HCT116 (cell line): ENCODE results near the gene TSPAN14. TPM values are rescaled to one million over a fixed set of nuclear protein-coding genes. Genes with fewer than 3 reads are reported as not detected.

Source experiments
- ATAC-seq: fragments of 200-7000 bp; cut with Tn5 transposase; 2 replicates; pipeline ENCODE4 v1.9.1; 2020; ENCODE audit warnings: mild to moderate bottlenecking, moderate library complexity
- BruUV-seq: library from RNA; stranded (reverse); fragments of 400-500 nt; replicated peaks from 2 replicates; lab custom pipeline; 2021; lab: Mats Ljungman, UMichigan
- CTCF ChIA-PET: fragments of 300-600 bp; sonication (Branson Sonifier 250); formaldehyde crosslinking; loops from one replicate; lab custom pipeline; 2021; ENCODE audit warnings: antibody characterized with exemption; lab: Charles Lee
- POLR2A ChIA-PET: fragments of 300-600, 350-600 bp; sonication (Branson Sonifier 250); formaldehyde crosslinking; loops from one replicate; lab custom pipeline; 2021; ENCODE audit warnings: antibody characterized with exemption; lab: Charles Lee
- RAD21 ChIA-PET, 2 experiments: fragments of 300-600 bp; sonication (Branson Sonifier 250); formaldehyde crosslinking; loops; one replicate each; lab custom pipeline; 2023; ENCODE audit warnings: low total read pairs in 2 of 2; ENCODE audit not compliant: uncharacterized antibody in 2 of 2, unreplicated experiment in 2 of 2, low non-redundant PET in 1 of 2; lab: Charles Lee
- DNase-seq: peaks from one replicate; pipeline ENCODE4 v3.0.0-alpha.2; 2010; ENCODE audit warnings: low read depth, low spot score
- H2AFZ ChIP-seq: fragments of 200-600 bp; shearing (Covaris generic), sonication (generic); 2 replicates; pipeline ENCODE4 v1.6.1; 2017; ENCODE audit warnings: low read depth, mixed run types, mixed read lengths, antibody characterized with exemption, low read length; ENCODE audit not compliant: poor library complexity, severe bottlenecking
- H3K27ac ChIP-seq: 2 replicates; pipeline ENCODE4 v1.5.1; 2012; ENCODE audit warnings: low read depth, low read length
- H3K27me3 ChIP-seq: fragments of 200-600 bp; sonication (generic); 2 replicates; pipeline ENCODE4 v1.6.1; 2016; ENCODE audit warnings: mixed run types, low read length, mixed read lengths; ENCODE audit not compliant: insufficient read depth
- H3K36me3 ChIP-seq, 2 experiments: fragments of 200-500 bp in 1 of 2; fragments of 200-600 bp in 1 of 2; sonication (Bioruptor generic) in 1 of 2; sonication (generic) in 1 of 2; 2 replicates each; pipeline versions ENCODE4 v1.5.1 to v1.6.1; 2014 to 2016; ENCODE audit warnings: low read length in 2 of 2, inconsistent platforms in 1 of 2, mixed read lengths in 1 of 2, mixed run types in 1 of 2; ENCODE audit not compliant: insufficient read depth in 2 of 2, control insufficient read depth in 1 of 2
- H3K4me1 ChIP-seq, 2 experiments: fragments of 200-600 bp in 1 of 2; sonication (generic) in 1 of 2; 2 replicates each; pipeline versions ENCODE4 v1.5.1 to v1.6.1; 2012 to 2017; ENCODE audit warnings: low read length in 2 of 2, inconsistent platforms in 1 of 2, mild to moderate bottlenecking in 1 of 2, mixed read lengths in 1 of 2, mixed run types in 1 of 2, moderate library complexity in 1 of 2; ENCODE audit not compliant: insufficient read depth in 2 of 2, control insufficient read depth in 1 of 2
- H3K4me2 ChIP-seq: fragments of 200-600 bp; sonication (generic); 2 replicates; pipeline ENCODE4 v1.6.1; 2017; ENCODE audit warnings: mixed run types, low read length, mixed read lengths
- H3K4me3 ChIP-seq, 2 experiments: fragments of 200-600 bp in 1 of 2; sonication (generic) in 1 of 2; replicated peaks in 1 of 2; 2 replicates each; pipeline ENCODE4 v1.5.1; 2011 to 2016; ENCODE audit warnings: low read length in 2 of 2, control low read depth in 1 of 2, low read depth in 1 of 2, mild to moderate bottlenecking in 1 of 2, mixed read lengths in 1 of 2, mixed run types in 1 of 2
- H3K79me2 ChIP-seq: fragments of 200-600 bp; sonication (generic); 2 replicates; pipeline ENCODE4 v1.6.1; 2017; ENCODE audit warnings: mild to moderate bottlenecking, mixed run types, low read length, moderate library complexity, mixed read lengths; ENCODE audit not compliant: insufficient read depth
- H3K9ac ChIP-seq: fragments of 200-600 bp; sonication (generic); 2 replicates; pipeline ENCODE4 v1.6.1; 2016; ENCODE audit warnings: low read length, mixed read lengths
- H3K9me2 ChIP-seq: fragments of 200-600 bp; sonication (generic), shearing (Covaris generic); 2 replicates; pipeline ENCODE4 v1.6.1; 2017; ENCODE audit warnings: mixed run types, mild to moderate bottlenecking, moderate library complexity; ENCODE audit not compliant: insufficient read depth
- H3K9me3 ChIP-seq, 2 experiments: fragments of 200-500 bp in 1 of 2; fragments of 200-600 bp in 1 of 2; sonication (Bioruptor generic) in 1 of 2; sonication (generic) in 1 of 2; 2 replicates each; pipeline ENCODE4 v1.6.1; 2014 to 2017; ENCODE audit warnings: low read length in 2 of 2, mixed read lengths in 2 of 2, inconsistent platforms in 1 of 2, low read depth in 1 of 2, mild to moderate bottlenecking in 1 of 2, mixed run types in 1 of 2, moderate library complexity in 1 of 2; ENCODE audit not compliant: control insufficient read depth in 1 of 2, insufficient read depth in 1 of 2
- H4K20me1 ChIP-seq: fragments of 200-600 bp; sonication (generic), shearing (Covaris generic); 2 replicates; pipeline ENCODE4 v1.6.1; 2017; ENCODE audit warnings: mixed run types, mild to moderate bottlenecking, moderate library complexity; ENCODE audit not compliant: insufficient read depth
- CBX3 ChIP-seq: IDR thresholded peaks from 2 replicates; pipeline ENCODE4 v1.6.1; 2012; ENCODE audit warnings: low read depth
- CEBPB ChIP-seq: IDR thresholded peaks from 2 replicates; pipeline ENCODE4 v1.6.1; 2012; ENCODE audit warnings: low read depth
- EZH2phosphoT487 ChIP-seq: fragments of 200-600 bp; IDR thresholded peaks from 2 replicates; pipeline ENCODE4 v1.6.1; 2018; ENCODE audit warnings: antibody characterized with exemption, borderline replicate concordance
- JUND ChIP-seq: IDR thresholded peaks from 2 replicates; pipeline ENCODE4 v1.6.1; 2012
- MAX ChIP-seq: IDR thresholded peaks from 2 replicates; pipeline ENCODE4 v1.6.1; 2012
- POLR2A ChIP-seq: IDR thresholded peaks from 2 replicates; pipeline ENCODE4 v1.7.0; 2011; ENCODE audit warnings: borderline replicate concordance; ENCODE audit not compliant: insufficient read depth, insufficient read length; ENCODE audit errors: extremely low read depth
- POLR2AphosphoS5 ChIP-seq: IDR thresholded peaks from 2 replicates; pipeline ENCODE4 v1.6.1; 2011; ENCODE audit warnings: mild to moderate bottlenecking, low read depth, low read length, moderate library complexity
- RAD21 ChIP-seq: IDR thresholded peaks from 2 replicates; pipeline ENCODE4 v1.6.1; 2012; ENCODE audit warnings: low read depth, mild to moderate bottlenecking
- SIN3A ChIP-seq: IDR thresholded peaks from 2 replicates; pipeline ENCODE4 v1.6.1; 2012; ENCODE audit warnings: low read depth
- SP1 ChIP-seq: IDR thresholded peaks from 2 replicates; pipeline ENCODE4 v1.6.1; 2012; ENCODE audit warnings: low read depth
- SRF ChIP-seq: IDR thresholded peaks from 2 replicates; pipeline ENCODE4 v1.6.1; 2012; ENCODE audit warnings: low read depth
- ZNF274 ChIP-seq: fragments of 200-500 bp; sonication (Bioruptor generic); IDR thresholded peaks from 2 replicates; pipeline ENCODE4 v1.6.1; 2014; ENCODE audit warnings: mild to moderate bottlenecking, low read depth, low read length, inconsistent platforms
- intact Hi-C: fragments of 100-400 bp; cut with micrococcal nuclease; formaldehyde crosslinking; loops from 2 replicates; pipeline ENCODE4 v1.10.0; 2022
- total RNA-seq: library from RNA; stranded (reverse); gene quantifications from one replicate; pipeline ENCODE4 v1.2.1, GENCODE V29; 2021; ENCODE audit not compliant: unreplicated experiment
- TF ChIP-seq, protein P1 (sequence below): IDR thresholded peaks from 2 replicates; pipeline ENCODE4 v1.6.1; 2011; ENCODE audit warnings: mild to moderate bottlenecking, low read length, moderate library complexity; ENCODE audit not compliant: insufficient replicate concordance; ENCODE audit errors: extremely low read depth
- TF ChIP-seq, protein P2 (sequence below): IDR thresholded peaks from 2 replicates; pipeline ENCODE4 v1.6.1; 2012

The TSPAN14 gene
- total RNA-seq, 1 experiment from 2014 or later, result 86.8 TPM

GRCh38 chr10:80455461-80456349 lies 1.6 kb downstream of the TSPAN14 start:
- H3K4me3 ChIP-seq, result peak overlapping the region; percentile 83 to 92
- H3K9ac ChIP-seq, result peak overlapping the region; percentile 88
- ChIA-PET RAD21 (interaction anchor here in 1 of 2 experiments (0.6 kb wide), 1 partner anchor 56 kb away, joined by 9 read pairs; no protein-coding TSS in a partner anchor), POLR2A (no interaction called here), CTCF (interaction anchor here (2.8 kb wide), 1 partner anchor 49 kb away, joined by 7 read pairs; no protein-coding TSS in a partner anchor)
- H3K36me3 ChIP-seq, result no peaks in the 10 kb centered on the region
- H3K27ac ChIP-seq, result peak overlapping the region; percentile 87; the same call in 1 of the 2 replicates
- H3K4me1 ChIP-seq, result peaks cover 50 to 68% of the 10 kb centered on the region in 2 experiments
- H3K79me2 ChIP-seq, result peaks cover 65% of the 10 kb centered on the region
- H3K4me2 ChIP-seq, result peak overlapping the region; percentile 96
- H4K20me1 ChIP-seq, result peaks cover 3% of the 10 kb centered on the region; the same call in 1 of the 2 replicates
- no peak for DNase-seq
- no peak overlapping the region for H2AFZ ChIP-seq
- no peaks in the 10 kb centered on the region for H3K9me2 ChIP-seq
- intact Hi-C loops, result no loop called here
- TF ChIP-seq POLR2A (no peak), JUND (no peak), RAD21 (no peak), SIN3A (no peak), ZNF274 (no peak), MAX (no peak), SP1 (no peak), CBX3 (no peak), EZH2phosphoT487 (no peak), CEBPB (no peak), SRF (no peak), POLR2AphosphoS5 (no peak)
- TF ChIP-seq, protein P1, sequence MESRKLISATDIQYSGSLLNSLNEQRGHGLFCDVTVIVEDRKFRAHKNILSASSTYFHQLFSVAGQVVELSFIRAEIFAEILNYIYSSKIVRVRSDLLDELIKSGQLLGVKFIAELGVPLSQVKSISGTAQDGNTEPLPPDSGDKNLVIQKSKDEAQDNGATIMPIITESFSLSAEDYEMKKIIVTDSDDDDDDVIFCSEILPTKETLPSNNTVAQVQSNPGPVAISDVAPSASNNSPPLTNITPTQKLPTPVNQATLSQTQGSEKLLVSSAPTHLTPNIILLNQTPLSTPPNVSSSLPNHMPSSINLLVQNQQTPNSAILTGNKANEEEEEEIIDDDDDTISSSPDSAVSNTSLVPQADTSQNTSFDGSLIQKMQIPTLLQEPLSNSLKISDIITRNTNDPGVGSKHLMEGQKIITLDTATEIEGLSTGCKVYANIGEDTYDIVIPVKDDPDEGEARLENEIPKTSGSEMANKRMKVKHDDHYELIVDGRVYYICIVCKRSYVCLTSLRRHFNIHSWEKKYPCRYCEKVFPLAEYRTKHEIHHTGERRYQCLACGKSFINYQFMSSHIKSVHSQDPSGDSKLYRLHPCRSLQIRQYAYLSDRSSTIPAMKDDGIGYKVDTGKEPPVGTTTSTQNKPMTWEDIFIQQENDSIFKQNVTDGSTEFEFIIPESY, result no peak
- TF ChIP-seq, protein P2, sequence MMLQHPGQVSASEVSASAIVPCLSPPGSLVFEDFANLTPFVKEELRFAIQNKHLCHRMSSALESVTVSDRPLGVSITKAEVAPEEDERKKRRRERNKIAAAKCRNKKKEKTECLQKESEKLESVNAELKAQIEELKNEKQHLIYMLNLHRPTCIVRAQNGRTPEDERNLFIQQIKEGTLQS, result no peak
- TF ChIP-seq, all 23 proteins: peak for 0
- Histone ChIP-seq H3K27me3 (no peaks in the 10 kb centered on the region), H3K9me3 (peaks cover 0 to 5% of the 10 kb centered on the region in 2 experiments; a peak in 1 of 4 replicates)
- BruUV-seq, result TSS peak; percentile 76
- no peak for ATAC-seq
